Breast epithelium (tissue), 3 donors: Measurements from ENCODE around the gene RNASE8.

Source experiments
- POLR2A ChIP-seq: fragments of 450-650 bp; IDR thresholded peaks from one replicate; pipeline ENCODE4 v1.6.1; 2016; ENCODE audit warnings: antibody characterized with exemption, mild to moderate bottlenecking, moderate library complexity
- POLR2AphosphoS5 ChIP-seq, 3 donors: sonication (generic); formaldehyde crosslinking; IDR thresholded peaks; one replicate each; pipeline ENCODE4 v1.6.1; 2017; ENCODE audit warnings: antibody characterized with exemption in 3 of 3
- TF ChIP-seq, protein P1 (sequence below), 3 donors: fragments of 450-650 bp; IDR thresholded peaks; one replicate each; pipeline ENCODE4 v1.5.1; 2016 to 2017; ENCODE audit warnings: antibody characterized with exemption in 3 of 3, mild to moderate bottlenecking in 3 of 3, moderate library complexity in 3 of 3

DNA sequence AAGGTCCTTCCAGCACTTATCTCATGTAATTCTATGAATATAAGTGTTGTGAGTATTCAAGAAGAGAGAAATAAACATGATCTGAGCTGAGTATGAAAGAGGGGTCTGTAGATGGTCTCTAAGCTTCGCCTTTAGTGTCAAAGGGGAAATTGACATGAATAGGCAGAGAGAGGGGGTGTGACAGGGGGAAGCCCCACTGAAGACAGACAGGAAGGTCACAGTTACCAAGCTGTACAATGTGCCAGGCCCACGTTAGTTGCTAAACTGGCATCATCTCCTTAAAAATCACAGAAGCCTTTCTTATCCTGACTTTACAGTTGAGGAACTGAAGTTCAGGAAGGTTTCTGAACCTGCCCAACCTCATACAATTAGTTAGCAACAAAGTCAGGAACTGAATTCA is 20.1 kb downstream of the RNASE8 start:
- TF ChIP-seq, protein P1, sequence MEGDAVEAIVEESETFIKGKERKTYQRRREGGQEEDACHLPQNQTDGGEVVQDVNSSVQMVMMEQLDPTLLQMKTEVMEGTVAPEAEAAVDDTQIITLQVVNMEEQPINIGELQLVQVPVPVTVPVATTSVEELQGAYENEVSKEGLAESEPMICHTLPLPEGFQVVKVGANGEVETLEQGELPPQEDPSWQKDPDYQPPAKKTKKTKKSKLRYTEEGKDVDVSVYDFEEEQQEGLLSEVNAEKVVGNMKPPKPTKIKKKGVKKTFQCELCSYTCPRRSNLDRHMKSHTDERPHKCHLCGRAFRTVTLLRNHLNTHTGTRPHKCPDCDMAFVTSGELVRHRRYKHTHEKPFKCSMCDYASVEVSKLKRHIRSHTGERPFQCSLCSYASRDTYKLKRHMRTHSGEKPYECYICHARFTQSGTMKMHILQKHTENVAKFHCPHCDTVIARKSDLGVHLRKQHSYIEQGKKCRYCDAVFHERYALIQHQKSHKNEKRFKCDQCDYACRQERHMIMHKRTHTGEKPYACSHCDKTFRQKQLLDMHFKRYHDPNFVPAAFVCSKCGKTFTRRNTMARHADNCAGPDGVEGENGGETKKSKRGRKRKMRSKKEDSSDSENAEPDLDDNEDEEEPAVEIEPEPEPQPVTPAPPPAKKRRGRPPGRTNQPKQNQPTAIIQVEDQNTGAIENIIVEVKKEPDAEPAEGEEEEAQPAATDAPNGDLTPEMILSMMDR (IDR thresholded peaks at IDR 0.05), result no peak
- TF ChIP-seq POLR2A, result no peak
- TF ChIP-seq POLR2AphosphoS5 (IDR thresholded peaks at IDR 0.05), result no peak
